Astrocyte (in vitro differentiated cells and primary cell): Measurements from ENCODE around the gene FOXJ1. TPM values are rescaled to one million over a fixed set of nuclear protein-coding genes. Genes with fewer than 3 reads are reported as not detected.

Experiments used
- DNase-seq: peaks from one replicate; pipeline ENCODE4 v3.0.0-alpha.2; 2010; ENCODE audit warnings: low read depth
- FAIRE-seq: peaks from 2 replicates; lab custom pipeline; 2011; peaks lifted over from hg19 to GRCh38; lab: Jason Lieb, UNC
- H2AFZ ChIP-seq: 2 replicates; pipeline ENCODE4 v1.6.0; 2012; ENCODE audit warnings: low read depth, low read length, inconsistent platforms
- H3K27ac ChIP-seq: 2 replicates; pipeline ENCODE4 v1.5.1; 2011; ENCODE audit warnings: low read depth, low read length, inconsistent platforms
- H3K27me3 ChIP-seq: 2 replicates; pipeline ENCODE4 v1.6.0; 2011; ENCODE audit warnings: low read length, inconsistent platforms; ENCODE audit not compliant: insufficient read depth
- H3K36me3 ChIP-seq: 2 replicates; pipeline ENCODE4 v1.5.1; 2011; ENCODE audit warnings: low read length, inconsistent platforms; ENCODE audit not compliant: insufficient read depth
- H3K4me1 ChIP-seq: 2 replicates; pipeline ENCODE4 v1.5.1; 2011; ENCODE audit warnings: low read length, inconsistent platforms; ENCODE audit not compliant: insufficient read depth
- H3K4me2 ChIP-seq: 2 replicates; pipeline ENCODE4 v1.6.0; 2012; ENCODE audit warnings: low read length, inconsistent platforms
- H3K4me3 ChIP-seq: 2 replicates; pipeline ENCODE4 v1.5.1; 2011; ENCODE audit warnings: low read depth, mild to moderate bottlenecking, low read length, inconsistent platforms; ENCODE audit not compliant: insufficient read depth
- H3K79me2 ChIP-seq: 2 replicates; pipeline ENCODE4 v1.6.0; 2012; ENCODE audit warnings: mild to moderate bottlenecking, low read length, inconsistent platforms; ENCODE audit not compliant: insufficient read depth
- H3K9ac ChIP-seq: 2 replicates; pipeline ENCODE4 v1.6.0; 2012; ENCODE audit warnings: mild to moderate bottlenecking, low read length, inconsistent platforms
- H3K9me3 ChIP-seq: 2 replicates; pipeline ENCODE4 v1.5.1; 2012; ENCODE audit warnings: low read depth, mild to moderate bottlenecking, low read length, inconsistent platforms; ENCODE audit not compliant: insufficient read depth
- H4K20me1 ChIP-seq: 2 replicates; pipeline ENCODE4 v1.6.0; 2012; ENCODE audit warnings: low read length, inconsistent platforms; ENCODE audit not compliant: insufficient read depth
- H3K27ac Mint-ChIP-seq: one replicate; pipeline ENCODE4 v1.8.0; 2021; ENCODE audit warnings: mild to moderate bottlenecking, mixed read lengths; ENCODE audit not compliant: unreplicated experiment
- H3K27me3 Mint-ChIP-seq: one replicate; pipeline ENCODE4 v1.8.0; 2021; ENCODE audit warnings: low read depth, mixed read lengths; ENCODE audit not compliant: unreplicated experiment
- H3K36me3 Mint-ChIP-seq: one replicate; pipeline ENCODE4 v1.8.0; 2021; ENCODE audit warnings: low read depth, mixed read lengths; ENCODE audit not compliant: unreplicated experiment
- H3K4me1 Mint-ChIP-seq: one replicate; pipeline ENCODE4 v1.8.0; 2021; ENCODE audit warnings: low read depth, mixed read lengths; ENCODE audit not compliant: unreplicated experiment
- H3K4me3 Mint-ChIP-seq: one replicate; pipeline ENCODE4 v1.8.0; 2021; ENCODE audit warnings: mild to moderate bottlenecking, moderate library complexity, mixed read lengths; ENCODE audit not compliant: unreplicated experiment
- H3K9me3 Mint-ChIP-seq: one replicate; pipeline ENCODE4 v1.8.0; 2021; ENCODE audit warnings: mild to moderate bottlenecking, mixed read lengths; ENCODE audit not compliant: unreplicated experiment
- CTCF ChIP-seq: IDR thresholded peaks from 2 replicates; pipeline ENCODE4 v1.5.1; 2011; ENCODE audit warnings: low read depth, mild to moderate bottlenecking, inconsistent platforms, low read length, moderate library complexity; ENCODE audit not compliant: insufficient read depth
- EZH2 ChIP-seq: IDR thresholded peaks from 2 replicates; pipeline ENCODE4 v1.6.1; 2012; ENCODE audit warnings: mild to moderate bottlenecking, low read length, inconsistent platforms; ENCODE audit not compliant: insufficient read depth
- total RNA-seq: library from RNA; stranded (reverse); gene quantifications from 2 replicates; pipeline ENCODE4 v1.2.1, GENCODE V29; 2021

The FOXJ1 gene
- total RNA-seq, 1 donor from 2014 or later = 0.48 TPM

- no peak for FAIRE-seq
- H3K27ac ChIP-seq = no peak overlapping the region
- DNase-seq = no peak
- no peaks in the 10 kb centered on the region for H4K20me1 ChIP-seq
- no peak overlapping the region for H3K4me3 ChIP-seq
- no peaks in the 10 kb centered on the region for H3K9me3 ChIP-seq
- H3K9ac ChIP-seq = no peak overlapping the region
- no peaks in the 10 kb centered on the region for H3K27me3 ChIP-seq
- Mint-ChIP-seq H3K4me1 (no peaks in the 10 kb centered on the region), H3K4me3 (no peak overlapping the region), H3K36me3 (peaks cover 2% of the 10 kb centered on the region), H3K27ac (no peak overlapping the region), H3K27me3 (peaks cover 40% of the 10 kb centered on the region), H3K9me3 (no peaks in the 10 kb centered on the region)
- H2AFZ ChIP-seq = no peak overlapping the region
- H3K4me1 ChIP-seq = no peaks in the 10 kb centered on the region
- no peak overlapping the region for H3K4me2 ChIP-seq
- TF ChIP-seq CTCF (no peak), EZH2 (no peak)
- H3K79me2 ChIP-seq = no peaks in the 10 kb centered on the region
- no peaks in the 10 kb centered on the region for H3K36me3 ChIP-seq
Observed at GRCh38 chr17:76159157-76159556, 18.1 kb upstream of the FOXJ1 start.

- DNase-seq (no peak), FAIRE-seq (no peak)
- peaks cover 2% of the 10 kb centered on the region for H3K36me3 Mint-ChIP-seq
- no peak overlapping the region for H3K27ac Mint-ChIP-seq
- no peaks in the 10 kb centered on the region for H3K9me3 ChIP-seq
- peaks cover 47% of the 10 kb centered on the region for H3K27me3 Mint-ChIP-seq
- H3K9ac ChIP-seq = no peak overlapping the region
- no peaks in the 10 kb centered on the region for H3K9me3 Mint-ChIP-seq
- H3K4me3 Mint-ChIP-seq = no peak overlapping the region
- H3K4me3 ChIP-seq = no peak overlapping the region
- H4K20me1 ChIP-seq = no peaks in the 10 kb centered on the region
- no peaks in the 10 kb centered on the region for H3K4me1 Mint-ChIP-seq
- H3K79me2 ChIP-seq = no peaks in the 10 kb centered on the region
- H3K36me3 ChIP-seq = no peaks in the 10 kb centered on the region
- H3K27me3 ChIP-seq = no peaks in the 10 kb centered on the region
- no peaks in the 10 kb centered on the region for H3K4me1 ChIP-seq
- no peak overlapping the region for H2AFZ ChIP-seq
- no peak overlapping the region for H3K4me2 ChIP-seq
- no peak overlapping the region for H3K27ac ChIP-seq
- TF ChIP-seq EZH2 = no peak
- no peak for TF ChIP-seq CTCF
Observed at GRCh38 chr17:76157759-76158158, 16.7 kb upstream of the FOXJ1 start.

- Histone ChIP-seq H3K27ac (no peak overlapping the region), H2AFZ (no peak overlapping the region), H3K4me1 (no peaks in the 10 kb centered on the region), H3K79me2 (no peaks in the 10 kb centered on the region), H3K36me3 (no peaks in the 10 kb centered on the region), H3K9me3 (no peaks in the 10 kb centered on the region), H4K20me1 (no peaks in the 10 kb centered on the region), H3K4me3 (no peak overlapping the region), H3K4me2 (no peak overlapping the region), H3K9ac (no peak overlapping the region), H3K27me3 (no peaks in the 10 kb centered on the region)
- Mint-ChIP-seq H3K36me3 (peaks cover 2% of the 10 kb centered on the region), H3K9me3 (no peaks in the 10 kb centered on the region), H3K4me1 (no peaks in the 10 kb centered on the region), H3K27me3 (peaks cover 49% of the 10 kb centered on the region), H3K4me3 (no peak overlapping the region), H3K27ac (no peak overlapping the region)
- TF ChIP-seq EZH2 (no peak), CTCF (no peak)
- DNase-seq = no peak
- no peak for FAIRE-seq
Observed at GRCh38 chr17:76156662-76156991, 15.6 kb upstream of the FOXJ1 start.
